CD14-positive monocyte (primary cell): ENCODE data around the gene SCN2B. TPM values are rescaled to one million over a fixed set of nuclear protein-coding genes. Genes with fewer than 3 reads are reported as not detected.

ENCODE experiments used
- DNase-seq, 3 donors: peaks; one replicate each; pipeline ENCODE4 v3.0.0-alpha.2; 2011 to 2022
- H2AFZ ChIP-seq: 2 replicates; pipeline ENCODE4 v1.6.0; 2012; ENCODE audit warnings: mild to moderate bottlenecking, low read depth, low read length, inconsistent platforms; ENCODE audit not compliant: insufficient read depth, poor library complexity, severe bottlenecking
- H3K27ac ChIP-seq, 2 donors: 1 replicate in 1 of 2; 2 replicates in 1 of 2; pipeline ENCODE4 v1.5.1; 2012 to 2013; ENCODE audit warnings: low read length in 2 of 2, control low read depth in 1 of 2, inconsistent platforms in 1 of 2, low read depth in 1 of 2, mild to moderate bottlenecking in 1 of 2
- H3K27me3 ChIP-seq, 2 donors: one replicate each; pipeline versions ENCODE4 v1.6.0 to v1.6.1; 2011 to 2013; ENCODE audit warnings: low read length in 2 of 2; ENCODE audit not compliant: control insufficient read depth in 2 of 2, insufficient read depth in 2 of 2
- H3K36me3 ChIP-seq, 2 donors: replicated peaks in 1 of 2; 1 replicate in 1 of 2; 2 replicates in 1 of 2; pipeline versions ENCODE4 v1.5.1 to v1.6.1; 2012 to 2013; ENCODE audit warnings: low read length in 2 of 2, control low read depth in 1 of 2, inconsistent platforms in 1 of 2, mild to moderate bottlenecking in 1 of 2; ENCODE audit not compliant: insufficient read depth in 2 of 2, control insufficient read depth in 1 of 2
- H3K4me1 ChIP-seq, 2 donors: 1 replicate in 1 of 2; 2 replicates in 1 of 2; pipeline versions ENCODE4 v1.5.1 to v1.6.1; 2012 to 2013; ENCODE audit warnings: low read length in 2 of 2, control low read depth in 1 of 2, inconsistent platforms in 1 of 2, mild to moderate bottlenecking in 1 of 2, moderate library complexity in 1 of 2; ENCODE audit not compliant: insufficient read depth in 2 of 2, control insufficient read depth in 1 of 2
- H3K4me2 ChIP-seq: replicated peaks from 2 replicates; pipeline ENCODE3; 2012; ENCODE audit warnings: low read length, moderate library complexity, mild to moderate bottlenecking; ENCODE audit not compliant: poor library complexity, severe bottlenecking; ENCODE audit errors: extremely low read depth
- H3K4me3 ChIP-seq, 3 experiments: fragments of 200-600 bp in 1 of 3; sonication (generic) in 1 of 3; replicated peaks in 1 of 3; 1 replicate in 2 of 3; 2 replicates in 1 of 3; pipeline ENCODE4 v1.5.1; 2011 to 2013; ENCODE audit warnings: low read length in 3 of 3, mild to moderate bottlenecking in 3 of 3, control low read depth in 2 of 3, low read depth in 2 of 3, inconsistent platforms in 1 of 3, moderate library complexity in 1 of 3
- H3K79me2 ChIP-seq: 2 replicates; pipeline ENCODE4 v1.6.0; 2012; ENCODE audit warnings: mild to moderate bottlenecking, control low read depth, inconsistent platforms, low read length, moderate library complexity; ENCODE audit not compliant: insufficient read depth
- H3K9ac ChIP-seq: 2 replicates; pipeline ENCODE4 v1.6.0; 2017; ENCODE audit warnings: low read length, mild to moderate bottlenecking; ENCODE audit not compliant: insufficient read depth, poor library complexity, severe bottlenecking
- H3K9me3 ChIP-seq, 2 donors: replicated peaks in 1 of 2; 1 replicate in 1 of 2; 2 replicates in 1 of 2; pipeline versions ENCODE4 v1.5.1 to v1.6.1; 2012 to 2013; ENCODE audit warnings: low read length in 2 of 2, control low read depth in 1 of 2; ENCODE audit not compliant: control insufficient read depth in 1 of 2, insufficient read depth in 1 of 2
- H4K20me1 ChIP-seq: 2 replicates; pipeline ENCODE4 v1.6.0; 2012; ENCODE audit warnings: mild to moderate bottlenecking, low read length, control low read depth, moderate library complexity; ENCODE audit not compliant: insufficient read depth
- H3K27ac Mint-ChIP-seq, 7 donors: one replicate each; pipeline ENCODE4 v1.8.0; 2020; ENCODE audit warnings: mild to moderate bottlenecking in 7 of 7, mixed read lengths in 7 of 7, moderate library complexity in 6 of 7, inconsistent platforms in 2 of 7
- H3K27me3 Mint-ChIP-seq, 3 donors: one replicate each; pipeline ENCODE4 v1.8.0; 2021 to 2022; ENCODE audit warnings: low read depth in 3 of 3, mild to moderate bottlenecking in 3 of 3, mixed read lengths in 3 of 3, moderate library complexity in 3 of 3, inconsistent platforms in 1 of 3
- H3K36me3 Mint-ChIP-seq, 2 donors: one replicate each; pipeline ENCODE4 v1.8.0; 2020; ENCODE audit warnings: mixed read lengths in 2 of 2, inconsistent platforms in 1 of 2, mild to moderate bottlenecking in 1 of 2
- H3K4me1 Mint-ChIP-seq: one replicate; pipeline ENCODE4 v1.8.0; 2020; ENCODE audit warnings: mild to moderate bottlenecking, mixed read lengths
- H3K4me3 Mint-ChIP-seq, 2 donors: one replicate each; pipeline ENCODE4 v1.8.0; 2020; ENCODE audit warnings: mild to moderate bottlenecking in 2 of 2, mixed read lengths in 2 of 2, moderate library complexity in 1 of 2
- H3K9me3 Mint-ChIP-seq, 7 donors: one replicate each; pipeline ENCODE4 v1.8.0; 2020 to 2022; ENCODE audit warnings: mixed read lengths in 7 of 7, mild to moderate bottlenecking in 6 of 7, moderate library complexity in 6 of 7, inconsistent platforms in 2 of 7
- CTCF ChIP-seq: fragments of 200-600 bp; IDR thresholded peaks from one replicate; pipeline ENCODE4 v1.8.0; 2022; ENCODE audit warnings: antibody characterized with exemption, mild to moderate bottlenecking
- WGBS: methylation state at CpG from one replicate; pipeline ENCODE4 v1.1.5; 2013; ENCODE audit warnings: missing lambda C conversion rate; ENCODE audit not compliant: insufficient coverage; 5-methylcytosine and 5-hydroxymethylcytosine counted together
- intact Hi-C, 2 donors: fragments of 100-400 bp; cut with micrococcal nuclease; formaldehyde crosslinking; loops; one replicate each; pipeline versions ENCODE4 v1.15.0 to v1.15.1; 2023
- polyA plus RNA-seq, 3 donors: library from polyadenylated mRNA; depleted of rRNA in 1 of 3; unstranded in 2 of 3; stranded (reverse) in 1 of 3; fragments of 300-500 nt in 2 of 3; fragments of >200 nt in 1 of 3; fragmentation: Illumina TruSeq in 2 of 3; gene quantifications; 1 replicate in 2 of 3; 2 replicates in 1 of 3; pipeline ENCODE4 v1.2.3, GENCODE V29; 2012 to 2021

Gene SCN2B
- polyA plus RNA-seq, 3 donors = 0.01 TPM; not detected in 2

- Histone ChIP-seq H3K36me3 (no peaks in the 10 kb centered on the region), H3K79me2 (no peaks in the 10 kb centered on the region), H3K4me3 (no peak overlapping the region), H3K4me1 (peaks cover 10 to 22% of the 10 kb centered on the region in 2 donors), H2AFZ (no peak overlapping the region), H3K4me2 (no peak overlapping the region), H3K27me3 (peaks cover 56 to 86% of the 10 kb centered on the region in 2 donors), H3K9me3 (peaks cover 0 to 22% of the 10 kb centered on the region in 2 donors), H3K9ac (no peak overlapping the region), H4K20me1 (no peaks in the 10 kb centered on the region), H3K27ac (no peak overlapping the region)
- Mint-ChIP-seq H3K27me3 (peaks cover 67 to 82% (median 82%) of the 10 kb centered on the region in 3 donors), H3K4me3 (peak overlapping the region in 1 of 2 donors; percentile 84), H3K9me3 (peaks cover 0 to 12% (median 4%) of the 10 kb centered on the region in 7 donors), H3K27ac (no peak overlapping the region), H3K36me3 (peaks cover 5 to 8% of the 10 kb centered on the region in 2 donors), H3K4me1 (peaks cover 20% of the 10 kb centered on the region)
- no peak for DNase-seq
- no peak for TF ChIP-seq CTCF
- 93% methylated on average over 9 of the region's 11 CpGs for WGBS
- intact Hi-C loops = no loop called here
These were observed 22.5 kb downstream of the SCN2B start for GRCh38 chr11:118153976-118154375.

- DNase-seq = no peak
- Histone ChIP-seq H3K79me2 (no peaks in the 10 kb centered on the region), H4K20me1 (no peaks in the 10 kb centered on the region), H3K27ac (no peak overlapping the region), H2AFZ (no peak overlapping the region), H3K4me3 (no peak overlapping the region), H3K9ac (no peak overlapping the region), H3K9me3 (peaks cover 0 to 22% of the 10 kb centered on the region in 2 donors), H3K36me3 (no peaks in the 10 kb centered on the region), H3K27me3 (peaks cover 56 to 82% of the 10 kb centered on the region in 2 donors), H3K4me2 (peak overlapping the region; percentile 77), H3K4me1 (peaks cover 10 to 22% of the 10 kb centered on the region in 2 donors)
- intact Hi-C loops = no loop called here
- Mint-ChIP-seq H3K4me3 (peak overlapping the region in 1 of 2 donors; percentile 84), H3K27ac (no peak overlapping the region), H3K36me3 (peaks cover 5 to 8% of the 10 kb centered on the region in 2 donors), H3K4me1 (peaks cover 20% of the 10 kb centered on the region), H3K9me3 (peaks cover 0 to 15% (median 4%) of the 10 kb centered on the region in 7 donors), H3K27me3 (peaks cover 67 to 80% (median 78%) of the 10 kb centered on the region in 3 donors)
- WGBS = 14% methylated on average over 5 of the region's 16 CpGs
- no peak for TF ChIP-seq CTCF
These were observed 22.9 kb downstream of the SCN2B start for GRCh38 chr11:118153516-118153915.
